NCI-H526 treated with DMSO at 0.1 percent for 48 hours (cell line): ENCODE data around the gene AGK.

Source experiments
- DNase-seq: peaks from one replicate; lab custom pipeline; 2025; lab: John Stamatoyannopoulos, UW

AGK gene, protein sequence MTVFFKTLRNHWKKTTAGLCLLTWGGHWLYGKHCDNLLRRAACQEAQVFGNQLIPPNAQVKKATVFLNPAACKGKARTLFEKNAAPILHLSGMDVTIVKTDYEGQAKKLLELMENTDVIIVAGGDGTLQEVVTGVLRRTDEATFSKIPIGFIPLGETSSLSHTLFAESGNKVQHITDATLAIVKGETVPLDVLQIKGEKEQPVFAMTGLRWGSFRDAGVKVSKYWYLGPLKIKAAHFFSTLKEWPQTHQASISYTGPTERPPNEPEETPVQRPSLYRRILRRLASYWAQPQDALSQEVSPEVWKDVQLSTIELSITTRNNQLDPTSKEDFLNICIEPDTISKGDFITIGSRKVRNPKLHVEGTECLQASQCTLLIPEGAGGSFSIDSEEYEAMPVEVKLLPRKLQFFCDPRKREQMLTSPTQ

DNA sequence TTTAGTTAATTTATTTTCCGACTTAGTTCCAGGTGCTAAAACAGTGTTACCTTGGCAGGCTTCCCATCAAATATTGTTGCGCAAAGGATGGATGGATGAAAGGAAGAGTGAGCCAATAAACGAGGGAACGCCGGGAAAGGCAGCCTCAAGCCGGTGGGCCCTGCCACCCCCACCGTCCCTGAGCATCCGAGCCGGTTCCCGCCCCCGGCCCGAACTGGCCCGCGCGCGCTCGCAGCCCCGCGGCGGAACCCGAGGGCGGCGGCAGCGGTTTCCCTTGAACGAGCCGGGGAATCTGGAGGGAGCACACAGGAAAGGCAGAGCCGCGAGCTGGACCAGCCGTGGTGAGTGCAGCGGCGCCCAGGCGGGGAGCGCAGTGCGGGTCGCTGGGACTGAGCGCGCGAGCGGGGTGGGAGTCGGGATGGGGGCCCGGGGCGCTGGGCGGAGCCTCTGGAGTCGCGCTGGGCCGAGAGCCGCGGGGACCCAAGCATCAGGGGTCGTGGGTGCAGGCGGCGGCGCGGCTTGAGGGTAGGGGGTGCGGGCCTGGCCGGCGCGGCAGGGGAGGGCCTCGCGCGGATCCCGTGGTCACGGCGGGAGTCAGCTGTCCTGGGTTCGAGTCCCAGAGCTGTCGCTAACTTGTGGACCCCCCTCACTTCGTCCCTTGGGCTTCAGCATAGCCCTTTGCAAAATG is at the start of gene AGK:
Gene AGK (plus strand): TSS at position 317 of the 688 bp plus-strand sequence. CDS start 4,057 bp downstream, outside the sequence.
- peak; percentile 87 for DNase-seq

DNA sequence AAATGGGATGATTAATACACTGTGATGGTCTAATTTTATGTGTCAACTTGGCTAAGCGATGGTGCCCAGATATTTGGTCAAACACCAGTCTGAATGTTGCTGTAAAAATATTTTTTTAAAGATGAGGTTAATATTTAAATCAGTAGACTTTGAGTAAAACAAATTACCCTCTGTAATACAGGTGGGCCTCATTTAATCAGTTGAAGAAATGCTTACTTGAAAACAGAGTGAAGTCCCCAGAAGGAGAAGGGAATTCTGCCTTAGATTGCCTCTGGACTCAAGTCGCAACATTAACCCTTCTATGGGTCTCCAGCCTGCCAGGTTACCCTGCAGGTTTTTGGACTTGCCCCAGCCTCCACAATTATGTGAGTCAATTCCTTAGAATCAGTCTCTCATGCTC is 49.8 kb upstream of the AGK start:
- no peak for DNase-seq

DNA sequence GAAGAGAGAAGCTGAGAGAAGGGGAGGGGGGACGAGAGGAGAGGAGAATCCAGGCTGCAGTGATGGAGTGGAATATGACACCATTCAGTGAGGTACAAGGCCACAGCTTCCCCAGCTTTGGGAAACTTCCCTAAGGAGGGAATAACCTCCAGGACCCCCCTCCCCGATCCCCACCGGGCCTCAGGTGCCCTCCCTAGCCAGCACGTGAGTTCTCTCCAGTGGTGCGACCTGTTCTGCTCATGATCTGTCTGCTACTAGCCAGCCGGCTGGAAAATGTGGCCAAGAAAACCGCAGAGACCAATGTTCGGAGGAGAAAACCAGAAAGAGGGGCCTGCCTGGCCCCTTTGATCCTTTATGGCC is 39.9 kb upstream of the AGK start:
- DNase-seq: peak; percentile 31

DNA sequence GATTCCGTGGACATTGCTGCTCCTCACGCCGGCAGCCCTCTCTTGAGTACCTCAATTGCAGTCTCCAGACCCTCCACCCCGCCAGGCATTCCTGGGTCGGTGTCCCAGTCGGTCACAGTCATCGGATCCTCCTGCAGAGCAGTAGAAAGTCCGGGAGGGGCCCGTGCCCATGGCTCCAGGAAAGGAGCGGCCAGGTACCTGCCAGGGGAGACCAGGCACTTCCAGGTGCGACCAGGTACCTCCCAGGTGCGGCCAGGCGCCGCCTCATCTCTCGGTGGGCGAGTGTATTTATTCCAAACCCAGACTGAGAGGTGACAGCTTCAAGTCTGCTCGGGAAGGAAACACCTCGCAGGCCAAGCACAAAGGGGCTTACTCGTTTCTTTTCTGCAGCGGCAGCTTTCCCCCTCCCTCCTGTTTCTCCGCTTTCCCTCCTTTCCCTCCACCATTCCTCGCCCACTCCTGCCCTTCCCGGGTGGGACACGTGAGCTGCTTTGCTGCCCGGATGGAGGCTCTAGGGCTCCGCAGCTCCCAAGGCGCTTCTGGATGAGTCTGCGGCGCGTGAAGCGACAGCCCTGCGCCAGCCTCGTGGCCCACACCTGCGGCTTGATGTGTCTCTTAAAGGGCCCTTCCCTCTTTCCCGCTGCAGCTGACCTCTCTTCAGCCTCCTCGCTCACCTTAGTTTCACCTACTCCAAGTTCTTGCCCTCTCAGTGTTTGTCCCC is 39.4 kb upstream of the AGK start:
- peak; percentile 33 for DNase-seq

DNA sequence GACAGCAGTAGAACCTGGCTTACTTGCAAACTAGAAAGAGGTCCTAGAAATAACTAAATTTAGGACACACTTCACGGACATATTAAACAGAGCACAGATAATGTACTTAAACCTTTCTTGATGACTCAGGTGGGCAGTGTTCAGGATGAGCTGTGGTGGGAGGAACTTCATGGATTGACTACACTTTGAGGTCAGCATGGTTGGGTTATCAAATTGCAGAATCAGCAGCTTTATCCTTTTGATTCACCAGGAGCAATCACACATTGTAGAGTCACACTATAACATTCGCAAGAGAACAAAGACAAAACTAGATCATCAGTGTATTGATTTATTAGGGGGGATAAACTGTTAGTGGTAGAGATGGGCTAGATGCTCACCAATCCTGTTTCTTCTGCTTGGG is 38.6 kb upstream of the AGK start:
- no peak for DNase-seq

DNA sequence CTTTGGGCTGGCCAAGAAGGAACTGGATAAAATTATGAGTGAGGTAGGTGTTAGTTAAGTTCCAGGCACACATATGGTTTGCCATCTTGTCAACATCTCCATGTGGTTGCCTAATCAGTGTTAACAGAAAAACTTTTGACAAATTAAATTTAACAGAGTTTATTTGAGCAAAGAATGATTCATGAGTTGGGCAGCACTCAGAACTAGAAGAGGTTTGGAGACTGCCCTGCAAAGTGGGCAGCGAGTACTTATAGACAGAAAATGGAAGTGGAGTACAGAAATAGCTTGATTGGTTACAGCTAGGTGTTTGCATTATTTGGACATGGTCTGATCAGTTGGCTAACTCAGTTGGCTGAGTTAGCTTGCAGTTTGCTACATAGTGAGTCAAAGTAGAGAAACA is 37.5 kb upstream of the AGK start:
- no peak for DNase-seq

DNA sequence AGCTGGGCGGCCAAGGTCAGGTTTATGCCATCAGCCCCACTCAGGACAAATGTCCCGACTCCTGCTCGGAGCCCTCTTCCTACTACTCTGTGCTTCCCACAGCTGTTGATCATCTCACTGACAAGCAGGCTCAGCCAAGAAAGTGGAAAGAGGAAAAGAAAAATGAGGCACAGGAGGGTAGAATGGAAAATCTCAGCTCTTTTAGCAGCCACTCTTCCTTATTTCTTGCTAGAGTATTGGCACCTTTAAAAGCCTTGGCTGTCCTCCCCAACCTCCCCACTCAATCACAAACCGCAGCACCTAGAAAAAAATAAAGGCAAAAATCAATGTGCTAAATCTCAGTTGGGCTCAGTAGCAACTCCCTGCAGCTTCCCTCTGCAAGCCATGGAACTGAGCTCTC is 35.3 kb upstream of the AGK start:
- no peak for DNase-seq

DNA sequence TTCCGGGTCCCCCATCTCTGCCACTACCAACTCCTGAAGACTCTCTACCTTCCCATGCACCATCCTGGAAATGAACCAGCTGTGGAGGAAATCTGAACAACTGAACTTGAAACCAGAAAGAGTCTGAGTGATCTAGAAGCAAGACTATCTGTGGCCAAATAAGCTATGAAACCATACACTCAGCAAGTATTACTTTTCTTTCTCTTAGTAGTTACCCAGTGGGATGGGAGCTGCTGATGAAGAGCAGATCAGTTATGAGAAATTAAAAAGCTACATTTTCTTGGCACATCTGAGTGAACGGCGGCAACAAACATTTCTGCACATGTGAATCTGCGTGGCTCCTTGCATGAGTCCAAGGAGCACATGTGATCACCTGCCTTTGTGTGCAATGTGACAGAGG is 31.6 kb upstream of the AGK start:
- DNase-seq: no peak

DNA sequence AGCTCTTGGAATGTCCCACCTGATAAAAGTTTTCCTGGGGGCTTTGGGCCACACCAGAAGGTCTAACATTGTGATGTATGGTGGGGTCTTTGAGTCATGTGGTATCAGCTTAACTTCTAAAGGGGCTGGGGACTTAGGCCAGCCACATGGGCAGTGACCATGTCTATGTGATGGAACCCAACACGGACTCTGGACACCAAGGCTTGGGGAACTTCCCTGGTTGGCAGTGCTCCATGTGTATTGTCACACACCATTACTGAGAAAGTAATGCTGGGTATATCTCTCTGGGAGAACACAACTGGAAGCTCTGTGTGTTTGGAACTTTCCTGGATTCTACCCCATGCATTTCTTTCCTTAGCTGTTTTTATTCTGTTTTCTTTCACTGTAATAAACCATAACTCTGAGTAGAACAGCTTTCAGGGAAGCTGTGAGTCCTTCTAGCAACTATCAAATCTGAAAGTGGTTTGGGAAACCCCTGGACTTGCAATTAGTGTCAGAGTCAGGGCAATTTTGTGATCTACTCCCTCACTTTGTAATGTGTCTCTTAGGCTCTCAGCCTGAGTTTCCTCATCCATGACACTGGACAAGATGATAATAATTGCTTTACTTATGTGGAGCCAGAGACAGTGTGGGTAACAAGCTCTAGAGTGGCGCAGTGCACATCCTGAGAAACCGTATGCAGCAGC is 28.4 kb upstream of the AGK start:
- no peak for DNase-seq

DNA sequence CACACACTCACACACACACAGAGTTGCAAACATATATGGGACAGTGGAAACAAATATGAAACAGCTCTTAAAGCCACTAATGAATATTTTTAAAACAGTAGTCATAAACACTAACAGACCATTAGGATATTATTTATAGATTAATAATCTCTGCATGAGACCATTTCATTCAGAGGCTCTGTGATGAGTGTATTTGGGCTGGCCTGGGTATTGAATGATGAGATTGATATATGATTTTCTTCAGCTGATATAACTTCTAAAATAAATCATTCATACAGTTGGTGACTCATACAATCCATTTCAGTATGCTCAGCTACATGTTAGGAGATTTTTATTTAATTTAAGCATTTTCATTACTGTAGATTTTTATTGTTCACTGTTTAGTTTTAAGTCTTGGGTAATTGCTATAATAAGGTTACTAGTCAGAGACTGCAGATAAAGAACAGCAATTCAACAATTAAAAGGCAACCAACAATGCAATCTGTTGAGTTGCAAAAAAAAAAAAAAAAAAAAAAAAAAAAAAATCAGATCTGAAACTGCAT is 25.2 kb upstream of the AGK start:
- no peak for DNase-seq

DNA sequence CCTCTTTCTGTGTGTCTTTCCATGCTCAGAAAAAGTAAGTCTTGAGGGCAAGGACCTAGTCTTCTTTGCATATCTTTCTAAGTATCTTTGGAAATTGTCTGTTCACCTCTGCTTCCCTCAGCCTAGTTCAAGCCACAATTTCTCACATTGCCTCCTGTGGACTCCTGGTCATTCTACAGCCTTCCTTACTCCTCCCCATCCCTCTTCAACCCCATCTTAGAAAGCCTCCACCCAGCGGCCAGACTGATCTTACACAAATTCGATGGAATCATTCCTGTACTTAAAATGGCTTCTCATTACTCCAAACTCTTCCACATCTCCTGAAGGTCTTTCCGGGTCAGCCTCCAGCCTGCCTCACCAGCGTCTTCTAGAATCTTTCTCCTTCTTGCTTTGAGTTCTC is 24.1 kb upstream of the AGK start:
- no peak for DNase-seq

DNA sequence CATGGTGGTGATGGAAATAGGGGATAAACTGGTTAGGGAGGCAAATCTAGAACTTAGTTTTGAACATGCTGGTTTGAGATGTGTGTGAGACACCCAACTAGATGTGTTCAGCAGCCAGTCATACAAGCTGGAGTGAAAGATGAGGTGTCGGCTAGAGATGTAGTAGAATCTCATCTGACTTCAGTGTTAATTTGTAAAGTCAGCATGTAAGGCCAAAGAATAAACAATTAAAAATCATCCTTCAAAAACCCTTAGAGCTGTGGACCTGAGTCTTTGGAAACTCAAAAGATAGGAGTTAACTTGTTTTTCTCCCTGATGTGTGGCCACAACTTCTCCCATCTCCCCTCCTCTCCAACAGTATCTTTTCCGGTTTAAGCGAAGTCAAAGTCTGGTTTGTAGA is 22.8 kb upstream of the AGK start:
- no peak for DNase-seq

DNA sequence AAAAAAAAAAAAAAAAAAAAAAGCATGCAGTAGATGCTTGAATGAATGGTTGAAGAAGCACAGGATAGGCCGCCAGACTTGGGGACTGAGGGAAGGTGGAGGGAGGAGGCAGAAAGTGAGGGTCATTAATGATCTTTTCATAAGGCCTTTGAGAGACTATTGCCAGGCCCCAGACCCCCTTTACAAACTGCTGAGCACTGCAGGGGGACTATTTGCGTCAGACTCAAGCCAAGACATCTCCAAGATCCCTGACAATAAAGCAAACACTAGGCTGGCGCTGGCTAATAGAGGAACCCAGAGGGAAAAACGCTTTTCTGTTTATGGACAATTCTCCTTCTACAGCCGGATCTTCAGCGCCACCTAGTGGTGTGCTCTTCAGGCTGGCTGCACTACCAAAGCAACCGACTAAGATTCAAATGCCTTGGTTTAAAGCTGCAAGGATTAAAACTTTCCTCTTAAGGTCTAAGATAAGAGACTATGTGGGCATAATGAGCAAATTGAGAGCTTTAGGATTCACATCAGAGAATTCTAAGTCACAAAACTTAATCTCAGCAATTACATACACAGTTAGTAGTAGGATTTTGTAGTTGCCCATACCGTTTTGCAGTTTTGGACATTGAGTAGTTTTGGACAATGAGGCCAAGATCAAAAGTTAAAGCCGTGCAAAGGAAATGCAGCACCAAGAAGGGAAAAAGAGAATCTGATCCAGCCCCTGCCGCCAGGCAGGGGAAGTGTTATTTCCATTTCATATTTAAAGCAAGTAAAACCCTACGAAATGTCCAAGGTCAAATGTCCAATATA is 17.9 kb upstream of the AGK start:
- DNase-seq: peak; percentile 66

DNA sequence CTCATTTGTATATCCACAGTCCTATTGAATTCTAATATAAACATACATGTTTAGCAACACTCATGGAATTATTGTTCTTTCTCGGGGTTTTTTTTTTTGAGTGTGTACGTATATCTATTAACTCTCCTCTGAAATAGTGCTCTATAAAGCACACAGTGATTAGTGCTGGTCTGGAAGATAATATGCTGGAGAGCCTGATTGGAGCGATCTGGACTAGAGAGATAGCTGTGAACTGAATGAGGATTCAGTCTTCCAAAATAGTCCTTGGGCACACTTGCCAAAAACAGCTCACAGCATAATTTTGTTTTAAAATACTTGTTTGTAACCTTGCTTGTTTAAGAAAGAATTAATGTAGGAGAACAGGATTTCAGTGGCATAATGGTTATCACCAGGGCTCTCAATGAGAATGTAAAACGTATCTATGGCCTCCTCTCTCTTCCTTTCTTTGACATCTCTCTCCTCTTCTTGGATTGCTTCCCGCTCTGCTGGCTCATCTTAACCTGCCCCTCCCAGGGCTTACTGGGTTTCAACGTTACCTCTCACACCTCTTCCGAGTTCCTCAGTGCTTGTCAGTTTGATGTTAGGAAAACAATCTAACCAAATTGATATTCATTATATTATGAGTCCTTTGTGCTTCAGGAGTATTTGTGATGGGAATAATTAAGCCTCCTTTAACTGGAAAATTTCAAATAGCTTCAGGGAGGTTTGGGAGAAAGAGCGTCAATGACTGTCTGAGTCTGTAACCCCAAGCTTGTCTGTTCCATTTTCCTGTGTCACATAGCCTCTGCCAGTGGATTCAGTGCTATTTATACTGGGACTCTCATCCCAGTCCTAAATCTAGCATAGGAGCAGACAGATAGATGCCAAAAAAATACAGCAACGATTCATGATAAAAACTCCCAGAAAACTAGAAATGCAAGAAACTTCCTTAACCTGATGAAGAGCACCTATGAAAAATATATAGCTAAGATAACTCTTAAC is 16.2 kb upstream of the AGK start:
- DNase-seq: no peak

DNA sequence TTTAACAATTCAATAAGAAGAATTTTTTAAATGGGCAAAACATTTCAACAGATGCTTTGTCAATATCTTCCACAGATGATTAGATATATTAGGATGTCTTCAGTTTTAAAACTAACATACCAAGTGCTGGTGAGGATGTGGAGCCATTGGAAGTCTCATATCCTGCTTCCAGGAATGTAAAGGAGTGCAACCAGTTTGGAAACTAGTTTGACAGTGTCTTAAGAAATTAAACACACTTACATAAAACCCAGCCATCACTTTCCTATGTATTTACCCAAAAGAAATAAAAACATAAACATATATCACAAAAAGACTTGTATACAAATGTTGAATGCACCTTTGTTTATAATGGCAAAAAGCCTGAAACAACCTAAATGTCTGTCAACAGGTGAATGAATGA is 13.3 kb upstream of the AGK start:
- DNase-seq: no peak

DNA sequence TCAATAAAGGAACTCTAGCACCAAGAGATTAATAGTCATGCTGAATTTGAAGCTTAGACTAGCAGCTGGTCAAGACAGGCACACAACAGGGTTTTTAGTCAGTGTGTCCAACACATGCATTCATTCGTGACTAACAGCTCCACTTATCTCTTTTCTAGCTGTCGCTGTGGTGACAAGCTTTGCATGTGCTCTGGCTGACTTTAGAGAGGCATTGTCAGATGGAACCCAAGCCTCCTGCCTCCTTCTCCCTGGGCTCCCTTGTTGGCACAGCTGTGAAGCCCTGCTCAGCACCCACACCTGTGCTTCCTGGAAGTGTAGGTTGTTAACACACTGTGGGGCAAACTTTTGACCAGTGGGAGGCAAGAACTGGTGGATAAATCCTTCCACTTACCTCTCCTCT is 9.8 kb upstream of the AGK start:
- peak; percentile 39 for DNase-seq

DNA sequence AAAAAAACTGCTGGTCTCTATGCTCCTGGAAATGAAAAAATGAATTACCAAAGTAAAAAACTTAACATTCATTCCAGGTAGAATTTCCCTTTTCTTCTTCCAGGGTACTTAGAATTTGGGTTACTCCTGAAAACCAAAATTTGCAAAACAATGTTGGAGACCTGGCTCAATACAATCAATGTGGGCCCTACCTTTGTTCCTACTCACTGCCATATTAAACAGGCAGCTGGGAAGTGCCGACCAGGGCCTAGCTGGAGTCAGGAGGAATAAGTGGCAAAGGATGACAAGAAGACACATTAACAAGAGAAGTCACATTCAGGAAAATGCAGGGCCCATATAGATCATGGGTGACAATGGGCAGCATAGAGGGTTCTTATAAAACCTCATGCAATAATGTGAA is 6.4 kb upstream of the AGK start:
- DNase-seq: no peak

DNA sequence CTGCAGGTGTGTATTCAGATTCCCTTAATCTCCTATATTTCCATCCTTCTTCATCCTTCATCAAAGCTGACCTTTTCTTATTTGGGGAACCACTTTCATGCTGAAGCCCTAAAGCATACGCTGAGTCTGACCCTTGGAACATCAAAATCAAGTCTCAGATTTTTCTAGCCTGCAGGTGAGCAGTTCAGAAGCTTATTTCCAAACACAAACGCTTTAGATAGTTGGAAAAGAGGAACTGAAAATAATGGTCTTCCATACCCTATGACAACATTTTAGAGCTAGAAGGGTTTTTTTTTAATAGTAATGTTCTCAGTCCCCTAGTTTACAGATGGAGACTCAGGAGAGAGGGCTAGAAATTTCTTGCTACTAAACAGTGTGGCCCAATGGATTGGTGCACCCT is 1.6 kb upstream of the AGK start:
- no peak for DNase-seq

DNA sequence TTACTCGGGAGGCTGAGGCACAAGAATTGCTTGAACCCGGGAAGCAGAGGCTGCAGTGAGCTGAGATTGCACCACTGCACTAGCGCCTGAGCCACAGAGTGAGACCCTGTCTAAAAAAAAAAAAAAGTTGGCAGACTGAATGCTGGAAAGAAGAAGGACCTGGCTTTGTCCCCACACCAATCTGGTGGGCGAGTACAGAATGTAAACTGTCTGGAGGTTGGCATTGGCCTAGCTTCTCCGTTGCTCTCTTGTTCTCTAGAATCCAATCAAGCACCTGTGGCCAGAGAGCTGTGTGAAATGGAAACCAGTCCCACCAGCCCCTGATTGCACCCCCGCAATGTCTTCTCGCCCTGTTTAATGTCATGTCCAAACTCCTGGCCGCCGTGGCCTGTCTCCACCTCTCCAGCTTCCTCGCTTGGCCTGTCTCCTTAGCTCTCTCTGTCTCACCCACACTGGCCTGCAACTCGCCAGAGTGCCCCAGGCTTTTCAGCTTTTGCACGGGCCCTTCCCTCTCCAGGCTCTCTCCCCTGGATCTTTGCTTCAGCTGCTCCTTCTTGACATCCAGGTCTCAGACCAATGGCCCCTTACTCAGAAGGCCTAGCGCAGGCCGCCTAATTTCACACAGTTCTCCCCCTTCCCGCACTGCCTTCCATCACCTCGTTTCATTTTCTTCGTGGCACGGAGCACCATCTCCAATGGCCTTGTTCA is 670 bp upstream of the AGK start:
- DNase-seq: peak; percentile 76
